ENCODE measurements around the gene NOL4L. TPM values are rescaled to one million over a fixed set of nuclear protein-coding genes. Genes with fewer than 3 reads are reported as not detected.

The NOL4L gene
- total and polyA plus RNA-seq, 4 donors = 7.9 to 20.6 (median 12.2) TPM

DNA sequence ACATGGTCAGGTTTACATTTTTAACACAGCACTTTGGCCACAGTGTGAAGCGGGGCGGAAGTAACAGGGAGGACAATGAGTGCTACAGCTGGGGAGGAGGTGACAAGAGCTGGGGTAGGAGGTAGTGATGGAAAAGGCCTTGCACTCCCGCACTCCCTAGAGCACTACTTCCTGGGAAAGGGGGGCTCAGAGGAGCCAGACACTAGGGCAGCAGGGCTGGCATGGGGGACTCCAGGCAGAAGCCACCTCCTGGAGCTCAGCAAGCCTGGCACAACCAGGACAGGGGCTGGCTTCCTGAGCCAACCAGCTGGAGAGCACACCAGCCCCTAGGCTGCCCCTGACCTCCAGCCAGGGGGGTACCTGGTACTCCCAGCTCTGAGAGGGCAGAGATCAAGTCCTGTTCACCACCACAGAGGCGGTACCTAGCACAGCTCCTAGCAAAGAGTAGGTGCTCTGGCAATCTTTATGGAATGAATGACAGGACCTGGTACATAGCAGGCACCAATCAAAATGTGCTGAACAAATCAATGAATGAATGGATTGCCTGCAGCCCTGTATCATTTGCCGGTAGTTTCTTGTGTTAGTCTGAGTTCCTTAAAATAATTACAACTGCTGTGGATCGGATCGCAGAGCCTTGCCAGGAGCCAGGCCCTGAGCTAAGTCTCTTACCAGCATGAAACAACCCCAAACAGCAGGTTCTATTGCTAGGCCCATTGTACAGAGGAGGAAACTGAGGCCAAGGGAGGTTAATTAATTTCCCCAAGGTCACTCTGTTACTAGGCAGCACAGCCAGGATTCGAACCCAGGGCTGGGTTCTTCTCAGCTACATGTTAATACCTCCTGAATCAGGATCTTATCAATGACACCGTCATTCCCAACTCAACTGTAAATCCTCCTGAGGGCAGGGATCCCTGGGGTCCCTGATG lies 15.5 kb downstream of the NOL4L start:
- ATAC-seq (ENCODE audit: insufficient read depth, low FRiP score) = no peak
- no peaks in the 10 kb centered on the region for H3K36me3 ChIP-seq (ENCODE audit: control insufficient read depth in 4 of 4, insufficient read depth in 4 of 4, low read length in 4 of 4)
- H3K27ac ChIP-seq (ENCODE audit: low read depth in 1 of 2, low read length in 1 of 2) = no peak overlapping the region
- H3K9me3 ChIP-seq (ENCODE audit: control insufficient read depth in 4 of 4, insufficient read depth in 3 of 4, low read length in 3 of 4) = no peaks in the 10 kb centered on the region
- WGBS, 2 donors = 90 to 96% methylated on average over 9 of the region's 9 CpGs
- TF ChIP-seq, protein P1, sequence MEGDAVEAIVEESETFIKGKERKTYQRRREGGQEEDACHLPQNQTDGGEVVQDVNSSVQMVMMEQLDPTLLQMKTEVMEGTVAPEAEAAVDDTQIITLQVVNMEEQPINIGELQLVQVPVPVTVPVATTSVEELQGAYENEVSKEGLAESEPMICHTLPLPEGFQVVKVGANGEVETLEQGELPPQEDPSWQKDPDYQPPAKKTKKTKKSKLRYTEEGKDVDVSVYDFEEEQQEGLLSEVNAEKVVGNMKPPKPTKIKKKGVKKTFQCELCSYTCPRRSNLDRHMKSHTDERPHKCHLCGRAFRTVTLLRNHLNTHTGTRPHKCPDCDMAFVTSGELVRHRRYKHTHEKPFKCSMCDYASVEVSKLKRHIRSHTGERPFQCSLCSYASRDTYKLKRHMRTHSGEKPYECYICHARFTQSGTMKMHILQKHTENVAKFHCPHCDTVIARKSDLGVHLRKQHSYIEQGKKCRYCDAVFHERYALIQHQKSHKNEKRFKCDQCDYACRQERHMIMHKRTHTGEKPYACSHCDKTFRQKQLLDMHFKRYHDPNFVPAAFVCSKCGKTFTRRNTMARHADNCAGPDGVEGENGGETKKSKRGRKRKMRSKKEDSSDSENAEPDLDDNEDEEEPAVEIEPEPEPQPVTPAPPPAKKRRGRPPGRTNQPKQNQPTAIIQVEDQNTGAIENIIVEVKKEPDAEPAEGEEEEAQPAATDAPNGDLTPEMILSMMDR (IDR thresholded peaks at IDR 0.05; ENCODE audit: control extremely low read depth, extremely low read depth) = no peak
- no peak overlapping the region for H3K4me3 ChIP-seq
- no peaks in the 10 kb centered on the region for H3K27me3 ChIP-seq (ENCODE audit: control insufficient read depth in 3 of 3, insufficient read depth in 3 of 3, low read length in 2 of 3)
- H3K9ac ChIP-seq (ENCODE audit: insufficient read depth in 1 of 2, low read length in 2 of 2) = no peak overlapping the region
- peaks cover 0 to 4% (median 0%) of the 10 kb centered on the region in 5 donors for H3K4me1 ChIP-seq (ENCODE audit: control insufficient read depth in 5 of 5, insufficient read depth in 5 of 5, low read length in 5 of 5)
- no peak for DNase-seq

DNA sequence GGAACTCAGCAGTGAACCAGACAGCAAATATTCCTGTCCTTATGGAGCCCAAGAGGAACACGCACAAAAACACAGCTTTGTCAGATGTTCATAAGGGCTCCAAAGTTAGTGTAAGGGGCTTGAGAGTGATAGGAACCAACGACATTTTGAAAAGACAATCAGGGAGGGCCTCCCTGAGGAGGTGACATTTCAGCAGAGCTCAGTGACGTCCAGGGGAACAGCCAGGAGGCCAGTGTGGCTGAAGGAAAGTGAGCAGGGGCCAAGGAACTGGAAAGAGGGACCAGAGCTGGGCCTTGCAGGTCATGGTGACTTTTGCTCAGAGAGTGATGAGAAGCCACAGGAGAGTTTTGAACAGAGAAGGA lies 16.1 kb downstream of the NOL4L start:
- TF ChIP-seq, protein P1 (IDR thresholded peaks at IDR 0.05; ENCODE audit: control extremely low read depth, extremely low read depth) = no peak
- WGBS, 2 donors = 74 to 87% methylated on average over 3 of the region's 3 CpGs
- no peaks in the 10 kb centered on the region for H3K9me3 ChIP-seq (ENCODE audit: control insufficient read depth in 4 of 4, insufficient read depth in 3 of 4, low read length in 3 of 4)
- no peak overlapping the region for H3K27ac ChIP-seq (ENCODE audit: low read depth in 1 of 2, low read length in 1 of 2)
- no peak overlapping the region for H3K4me3 ChIP-seq
- DNase-seq (no peak), ATAC-seq (ENCODE audit: insufficient read depth, low FRiP score) (no peak)
- H3K36me3 ChIP-seq (ENCODE audit: control insufficient read depth in 4 of 4, insufficient read depth in 4 of 4, low read length in 4 of 4) = no peaks in the 10 kb centered on the region
- peaks cover 0 to 3% (median 0%) of the 10 kb centered on the region in 5 donors for H3K4me1 ChIP-seq (ENCODE audit: control insufficient read depth in 5 of 5, insufficient read depth in 5 of 5, low read length in 5 of 5)
- H3K9ac ChIP-seq (ENCODE audit: insufficient read depth in 1 of 2, low read length in 2 of 2) = no peak overlapping the region
- H3K27me3 ChIP-seq (ENCODE audit: control insufficient read depth in 3 of 3, insufficient read depth in 3 of 3, low read length in 2 of 3) = no peaks in the 10 kb centered on the region

DNA sequence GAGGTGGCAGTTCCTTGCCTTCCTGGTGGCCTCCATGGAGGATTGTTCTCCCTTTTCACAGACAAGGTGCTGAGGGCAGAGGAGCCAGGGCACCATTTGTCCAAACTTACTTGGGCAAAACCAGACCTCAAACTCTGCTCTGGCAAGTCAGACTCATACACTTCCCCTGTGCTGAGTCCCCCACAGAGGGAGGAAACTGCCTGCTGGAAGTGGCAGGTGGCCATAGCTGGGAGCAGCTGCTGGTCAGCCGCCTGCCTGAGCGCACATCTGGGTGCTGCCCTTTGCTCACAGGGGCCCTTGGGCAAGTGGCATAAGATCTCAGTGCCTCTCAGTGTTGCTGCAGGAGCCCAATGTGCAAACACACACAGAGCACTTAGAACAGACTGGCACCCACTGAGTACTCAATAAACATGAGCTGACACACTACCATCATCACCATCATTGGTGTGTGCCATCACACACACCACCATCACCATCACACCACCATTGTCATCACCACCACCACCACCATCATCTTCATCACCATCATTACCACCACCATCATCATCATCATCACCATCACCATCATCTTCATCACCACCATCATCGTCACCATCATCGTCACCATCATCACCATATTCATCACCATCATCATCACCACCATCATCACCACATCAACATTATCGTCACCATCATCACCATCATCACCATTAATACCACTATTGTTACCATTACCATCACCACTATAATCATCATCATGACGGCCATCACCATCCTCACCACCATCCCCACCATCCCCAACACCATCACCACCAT lies 17.6 kb downstream of the NOL4L start:
- 80 to 86% methylated on average over 6 of the region's 6 CpGs for WGBS, 2 donors
- no peak overlapping the region for H3K9ac ChIP-seq (ENCODE audit: insufficient read depth in 1 of 2, low read length in 2 of 2)
- H3K27me3 ChIP-seq (ENCODE audit: control insufficient read depth in 3 of 3, insufficient read depth in 3 of 3, low read length in 2 of 3) = no peaks in the 10 kb centered on the region
- H3K4me1 ChIP-seq (ENCODE audit: control insufficient read depth in 5 of 5, insufficient read depth in 5 of 5, low read length in 5 of 5) = peaks cover 0 to 3% (median 0%) of the 10 kb centered on the region in 5 donors
- H3K36me3 ChIP-seq (ENCODE audit: control insufficient read depth in 4 of 4, insufficient read depth in 4 of 4, low read length in 4 of 4) = no peaks in the 10 kb centered on the region
- H3K9me3 ChIP-seq (ENCODE audit: control insufficient read depth in 4 of 4, insufficient read depth in 3 of 4, low read length in 3 of 4) = no peaks in the 10 kb centered on the region
- no peak for ATAC-seq (ENCODE audit: insufficient read depth, low FRiP score)
- DNase-seq = no peak
- no peak overlapping the region for H3K27ac ChIP-seq (ENCODE audit: low read depth in 1 of 2, low read length in 1 of 2)
- TF ChIP-seq, protein P1 (IDR thresholded peaks at IDR 0.05; ENCODE audit: control extremely low read depth, extremely low read depth) = no peak
- H3K4me3 ChIP-seq = no peak overlapping the region

All from lung (tissue), 12 donors.